ENCODE data around the gene F2R.
"Not testable (repeated sequence)": the region's sequence is repeated elsewhere in the genome, so short reads cannot be mapped to it uniquely, and the experiment has no call there.

Gene F2R

GRCh38 chr5:76715736-76716455, at the start of gene F2R:
Gene F2R (plus strand): TSS chr5:76716126. CDS start chr5:76716308, 182 bp downstream.
- no peak for DNase-seq

GRCh38 chr5:76667495-76667894, 48.4 kb upstream of the F2R start:
- DNase-seq, result no peak

- no peak for DNase-seq
These were observed 46.7 kb upstream of the F2R start for GRCh38 chr5:76669245-76669644.

GRCh38 chr5:76670508-76670907, 45.4 kb upstream of the F2R start:
- no peak for DNase-seq

- no peak for DNase-seq
These were observed 43.7 kb upstream of the F2R start for GRCh38 chr5:76672242-76672641.

- DNase-seq, result no peak
These were observed 42.8 kb upstream of the F2R start for GRCh38 chr5:76673125-76673524.

- DNase-seq, result no peak
These were observed 41.4 kb upstream of the F2R start for GRCh38 chr5:76674330-76675066.

- DNase-seq, result no peak
These were observed 40.6 kb upstream of the F2R start for GRCh38 chr5:76675364-76675763.

GRCh38 chr5:76677849-76678472, 38.0 kb upstream of the F2R start:
- no peak for DNase-seq

- no peak for DNase-seq
These were observed 36.7 kb upstream of the F2R start for GRCh38 chr5:76679231-76679630.

- not testable (repeated sequence) for DNase-seq
These were observed 35.1 kb upstream of the F2R start for GRCh38 chr5:76680826-76681225.

GRCh38 chr5:76681287-76681686, 34.6 kb upstream of the F2R start:
- no peak for DNase-seq

- no peak for DNase-seq
These were observed 33.5 kb upstream of the F2R start for GRCh38 chr5:76682387-76682786.

- no peak for DNase-seq
These were observed 31.9 kb upstream of the F2R start for GRCh38 chr5:76683816-76684731.

GRCh38 chr5:76684756-76685519, 31.0 kb upstream of the F2R start:
- DNase-seq, result no peak

GRCh38 chr5:76685704-76686103, 30.2 kb upstream of the F2R start:
- DNase-seq, result no peak

GRCh38 chr5:76688212-76688611, 27.7 kb upstream of the F2R start:
- DNase-seq, result no peak

GRCh38 chr5:76688836-76689235, 27.1 kb upstream of the F2R start:
- DNase-seq, result no peak

GRCh38 chr5:76689321-76690036, 26.4 kb upstream of the F2R start:
- no peak for DNase-seq

GRCh38 chr5:76690037-76690679, 25.8 kb upstream of the F2R start:
- no peak for DNase-seq
